ENCODE data around the gene OR10H2. TPM values are rescaled to one million over a fixed set of nuclear protein-coding genes. Genes with fewer than 3 reads are reported as not detected.

The OR10H2 gene
- polyA plus RNA-seq, 1 donor from 2014 or later, result not detected

- Histone ChIP-seq H3K9me3 (ENCODE audit: low read length) (peaks cover 2% of the 10 kb centered on the region), H3F3A (ENCODE audit: insufficient read depth, low read length, poor library complexity, severe bottlenecking) (no peaks in the 10 kb centered on the region), H3K79me2 (replicated peaks; ENCODE audit: insufficient read depth, low read length) (no peaks in the 10 kb centered on the region), H2AFZ (ENCODE audit: low read depth, low read length) (no peak overlapping the region), H3K27ac (ENCODE audit: low read length) (no peak overlapping the region), H3K27me3 (ENCODE audit: insufficient read depth, low read depth, low read length) (no peaks in the 10 kb centered on the region), H3K4me2 (ENCODE audit: low read length) (no peak overlapping the region), H4K20me1 (ENCODE audit: insufficient read depth) (no peaks in the 10 kb centered on the region), H3K36me3 (ENCODE audit: insufficient read depth, low read length) (no peaks in the 10 kb centered on the region), H3K9ac (ENCODE audit: low read length) (no peak overlapping the region), H3K9me2 (ENCODE audit: insufficient read depth, low read length) (no peaks in the 10 kb centered on the region), H3K4me3 (ENCODE audit: low read length) (no peak overlapping the region)
- no peak for TF ChIP-seq MXI1 (conservative IDR thresholded peaks at IDR 0.05; ENCODE audit: poor library complexity, severe bottlenecking)
- TF ChIP-seq CTCF (IDR thresholded peaks at IDR 0.05; ENCODE audit: poor library complexity, severe bottlenecking), result no peak
- TF ChIP-seq REST (IDR thresholded peaks at IDR 0.05; ENCODE audit: borderline replicate concordance), result no peak
- TF ChIP-seq EP300 (conservative IDR thresholded peaks at IDR 0.05; ENCODE audit: poor library complexity, severe bottlenecking), result no peak
- TF ChIP-seq RAD21 (conservative IDR thresholded peaks at IDR 0.05), result no peak
- TF ChIP-seq POLR2AphosphoS5 (IDR thresholded peaks at IDR 0.05), result no peak
- TF ChIP-seq SMC3 (conservative IDR thresholded peaks at IDR 0.05; ENCODE audit: poor library complexity), result no peak
- no peak for TF ChIP-seq TAF1 (IDR thresholded peaks at IDR 0.05; ENCODE audit: low read depth)
- TF ChIP-seq EZH2 (IDR thresholded peaks at IDR 0.05; ENCODE audit: borderline replicate concordance, insufficient read depth, low read length, poor library complexity, severe bottlenecking), result no peak
Measured at GRCh38 chr19:15701757-15702533, 25.9 kb upstream of the OR10H2 start.

GRCh38 chr19:15702534-15702930, 25.3 kb upstream of the OR10H2 start:
- Histone ChIP-seq H3K27ac (ENCODE audit: low read length) (no peak overlapping the region), H3K36me3 (ENCODE audit: insufficient read depth, low read length) (no peaks in the 10 kb centered on the region), H3K9me3 (ENCODE audit: low read length) (no peaks in the 10 kb centered on the region), H3K4me3 (ENCODE audit: low read length) (no peak overlapping the region), H3K4me2 (ENCODE audit: low read length) (no peak overlapping the region), H3K27me3 (ENCODE audit: insufficient read depth, low read depth, low read length) (no peaks in the 10 kb centered on the region), H3K9me2 (ENCODE audit: insufficient read depth, low read length) (no peaks in the 10 kb centered on the region), H3K9ac (ENCODE audit: low read length) (no peak overlapping the region), H4K20me1 (ENCODE audit: insufficient read depth) (no peaks in the 10 kb centered on the region), H2AFZ (ENCODE audit: low read depth, low read length) (no peak overlapping the region), H3F3A (ENCODE audit: insufficient read depth, low read length, poor library complexity, severe bottlenecking) (no peaks in the 10 kb centered on the region), H3K79me2 (replicated peaks; ENCODE audit: insufficient read depth, low read length) (no peaks in the 10 kb centered on the region)
- TF ChIP-seq TAF1 (IDR thresholded peaks at IDR 0.05; ENCODE audit: low read depth), result no peak
- TF ChIP-seq POLR2AphosphoS5 (IDR thresholded peaks at IDR 0.05), result no peak
- no peak for TF ChIP-seq MXI1 (conservative IDR thresholded peaks at IDR 0.05; ENCODE audit: poor library complexity, severe bottlenecking)
- no peak for TF ChIP-seq EP300 (conservative IDR thresholded peaks at IDR 0.05; ENCODE audit: poor library complexity, severe bottlenecking)
- no peak for TF ChIP-seq CTCF (IDR thresholded peaks at IDR 0.05; ENCODE audit: poor library complexity, severe bottlenecking)
- no peak for TF ChIP-seq EZH2 (IDR thresholded peaks at IDR 0.05; ENCODE audit: borderline replicate concordance, insufficient read depth, low read length, poor library complexity, severe bottlenecking)

All from neural cell (in vitro differentiated cells).